ENCODE results near the gene C1QL4.
A peak's percentile ranks its signal among the peaks of the same experiment; 100 is the strongest.

Gene C1QL4

DNA sequence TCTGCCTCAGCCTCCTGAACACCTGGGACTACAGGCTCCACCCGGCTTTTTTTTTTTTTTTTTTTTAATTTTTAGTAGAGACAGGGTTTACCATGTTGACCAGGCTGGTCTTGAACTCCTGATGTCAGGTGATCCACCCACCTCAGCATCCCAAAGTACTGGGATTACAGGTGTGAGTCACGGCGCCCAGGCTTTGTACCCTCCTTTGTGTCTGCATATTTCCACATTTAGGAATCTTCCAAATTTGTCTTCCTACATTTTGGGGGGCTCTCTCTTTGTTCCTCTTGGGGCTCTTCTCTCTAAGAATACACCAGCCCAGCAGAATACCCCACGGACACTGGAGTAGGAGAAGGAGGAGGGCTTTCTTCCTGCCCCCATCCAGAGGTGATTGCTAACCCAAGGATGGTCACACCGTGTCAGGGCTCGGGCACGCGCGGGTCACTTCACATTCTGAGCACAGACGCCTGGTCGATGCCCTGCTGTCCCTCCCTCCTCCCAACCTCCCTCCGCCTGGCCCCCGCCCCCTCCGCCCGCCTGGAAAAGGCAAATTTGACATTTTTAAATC is 7.6 kb upstream of the C1QL4 start:
- DNase-seq (ENCODE audit: low read depth in 2 of 2), result no peak
- H3K4me3 ChIP-seq (replicated peaks in 1 of 2; ENCODE audit: low read depth in 2 of 2, low read length in 2 of 2), result peak overlapping the region in 1 of 2 donors; percentile 21
- TF ChIP-seq CTCF (IDR thresholded peaks at IDR 0.05; ENCODE audit: low read depth, low read length), result no peak

GRCh38 chr12:49342914-49343731 is 6.1 kb upstream of the C1QL4 start:
- peak overlapping the region; percentile 47 to 49 for H3K4me3 ChIP-seq (replicated peaks in 1 of 2; ENCODE audit: low read depth in 2 of 2, low read length in 2 of 2)
- TF ChIP-seq CTCF (IDR thresholded peaks at IDR 0.05; ENCODE audit: low read depth, low read length), result no peak

DNA sequence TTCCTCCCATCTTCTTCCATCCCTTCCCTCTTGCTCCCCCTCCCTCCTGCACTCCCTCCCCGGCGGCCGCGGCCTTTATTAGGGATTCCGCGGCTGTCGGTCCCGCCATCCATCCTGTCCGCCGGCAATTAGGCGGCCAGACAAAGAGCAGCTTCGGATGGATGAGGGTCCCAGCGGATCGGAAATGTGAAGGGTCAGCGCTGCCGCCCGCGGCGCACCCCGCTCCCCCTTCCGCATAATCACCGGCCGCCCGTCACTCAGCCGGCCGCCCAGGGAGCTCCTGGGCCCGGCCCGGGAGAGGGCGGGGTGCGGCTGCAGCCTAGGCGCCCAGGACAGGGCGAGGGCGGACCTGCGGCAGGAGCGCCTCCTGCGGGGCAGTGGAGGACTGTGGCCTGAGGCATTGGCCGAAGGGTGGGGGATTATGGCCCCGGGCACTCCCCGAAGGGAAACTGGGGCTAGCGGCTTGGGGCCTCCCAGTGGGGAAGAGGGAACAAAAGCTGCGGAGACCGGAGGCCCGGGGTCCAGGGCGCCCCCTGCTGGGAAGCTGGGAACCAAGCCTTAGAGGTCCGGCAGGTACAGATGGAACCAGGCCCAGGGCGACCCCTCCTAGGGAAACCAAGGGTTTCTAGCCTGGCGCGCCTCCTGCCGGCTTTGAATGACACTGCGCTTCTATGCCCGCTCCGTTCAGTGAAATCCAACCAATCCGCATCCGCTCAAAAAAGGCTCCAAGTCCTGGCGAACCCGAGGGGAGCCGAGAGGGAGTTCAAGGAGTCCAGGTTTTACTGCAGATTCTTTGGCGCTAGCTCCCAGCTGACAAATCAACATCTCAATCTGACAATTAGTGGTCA is 5.3 kb upstream of the C1QL4 start:
- peak overlapping the region; percentile 47 to 49 for H3K4me3 ChIP-seq (replicated peaks in 1 of 2; ENCODE audit: low read depth in 2 of 2, low read length in 2 of 2)
- DNase-seq (ENCODE audit: low read depth in 2 of 2), result peak; percentile 79 to 80

More at GRCh38 chr12:49342914-49343731, 6.1 kb upstream of the C1QL4 start:
- DNase-seq (ENCODE audit: low read depth in 2 of 2), result no peak

GRCh38 chr12:49341777-49342065 is 4.7 kb upstream of the C1QL4 start:
- DNase-seq (ENCODE audit: low read depth in 2 of 2), result no peak
- no peak for TF ChIP-seq CTCF (IDR thresholded peaks at IDR 0.05; ENCODE audit: low read depth, low read length)
- H3K4me3 ChIP-seq (replicated peaks in 1 of 2; ENCODE audit: low read depth in 2 of 2, low read length in 2 of 2), result peak overlapping the region in 1 of 2 donors; percentile 49

More for the DNA sequence above, 5.3 kb upstream of the C1QL4 start:
- peak; percentile 82 for TF ChIP-seq CTCF (IDR thresholded peaks at IDR 0.05; ENCODE audit: low read depth, low read length)

GRCh38 chr12:49340971-49341776 is 4.2 kb upstream of the C1QL4 start:
- no peak for TF ChIP-seq CTCF (IDR thresholded peaks at IDR 0.05; ENCODE audit: low read depth, low read length)
- no peak overlapping the region for H3K4me3 ChIP-seq (replicated peaks in 1 of 2; ENCODE audit: low read depth in 2 of 2, low read length in 2 of 2)
- no peak for DNase-seq (ENCODE audit: low read depth in 2 of 2)

All from cardiac fibroblast (primary cell).